ENCODE results near the gene SYT11.
"Not testable (repeated sequence)": the region's sequence is repeated elsewhere in the genome, so short reads cannot be mapped to it uniquely, and the experiment has no call there.

Gene SYT11

GRCh38 chr1:155900161-155900560 is 40.8 kb downstream of the SYT11 start:
- no peak for DNase-seq

GRCh38 chr1:155904261-155904660 is 44.9 kb downstream of the SYT11 start:
- DNase-seq = no peak

GRCh38 chr1:155909894-155910293 is 50.5 kb downstream of the SYT11 start:
- no peak for DNase-seq

- DNase-seq = no peak
Observed at GRCh38 chr1:155910621-155911121, 51.3 kb downstream of the SYT11 start.

GRCh38 chr1:155911156-155912055 is 52.0 kb downstream of the SYT11 start, which contains the start of gene RIT1:
Gene RIT1, minus strand, starts transcription at chr1:155911349. Its CDS starts 588 bp downstream, at chr1:155910761.
- DNase-seq = peak; percentile 71

DNA sequence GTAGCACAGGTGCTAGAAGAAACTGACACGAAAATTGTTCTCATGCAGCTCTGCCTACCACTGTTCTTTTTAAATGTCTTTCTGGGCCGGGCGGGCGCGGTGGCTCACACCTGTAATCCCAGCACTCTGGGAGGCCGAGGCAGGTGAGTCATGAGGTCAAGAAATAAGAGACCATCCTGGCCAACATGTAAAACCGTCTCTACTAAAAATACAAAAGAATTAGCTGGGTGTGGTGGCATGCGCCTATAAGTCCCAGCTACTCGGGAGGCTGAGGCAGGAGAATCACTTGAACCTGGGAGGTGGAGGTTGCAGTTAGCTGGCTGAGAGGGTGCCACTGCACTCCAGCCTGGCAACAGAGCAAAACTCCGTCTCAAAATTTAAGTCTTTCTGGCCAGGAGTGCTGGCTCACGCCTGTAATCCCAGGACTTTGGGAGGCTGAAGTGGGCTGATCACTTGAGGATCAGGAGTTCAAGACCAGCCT is 52.7 kb downstream of the SYT11 start:
- no peak for DNase-seq

DNA sequence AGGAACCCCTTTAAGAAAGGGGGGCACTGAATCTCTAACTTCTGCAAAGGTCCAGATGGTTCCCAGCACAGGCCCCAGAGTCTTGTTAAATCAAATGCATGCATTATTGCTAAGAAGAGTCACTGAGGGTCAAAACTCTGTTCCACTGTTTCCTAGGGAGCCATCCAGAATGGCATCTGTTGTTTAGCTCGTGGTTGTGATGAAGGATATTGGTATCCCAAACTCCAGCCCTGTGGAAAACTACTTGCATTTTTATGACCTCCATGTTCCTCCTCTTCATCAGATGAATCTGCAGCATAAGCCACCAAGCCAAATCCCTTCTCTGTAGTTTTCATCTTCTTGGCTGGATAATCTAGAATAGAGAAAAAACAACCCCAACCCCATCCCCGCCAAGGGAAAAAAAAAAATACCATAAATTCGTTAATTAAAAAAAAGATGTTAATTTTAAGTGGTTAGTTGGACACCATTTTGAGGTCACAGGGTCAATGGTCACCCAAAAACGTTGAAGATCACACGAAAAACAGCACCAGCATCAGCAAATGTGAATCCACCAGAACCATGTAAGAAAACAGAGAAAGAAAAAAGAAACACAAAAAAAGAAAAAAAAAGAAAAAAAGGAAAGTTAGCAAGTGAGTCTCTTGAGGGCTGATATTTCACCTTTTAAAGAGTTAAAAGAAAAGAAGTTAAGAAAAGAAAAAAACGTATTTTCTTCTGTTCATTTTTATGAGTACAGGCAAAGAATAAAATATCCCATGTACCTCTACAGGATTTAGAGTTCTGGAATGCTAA is 54.8 kb downstream of the SYT11 start:
- no peak for DNase-seq

GRCh38 chr1:155918660-155919059 is 59.3 kb downstream of the SYT11 start:
- DNase-seq = no peak

GRCh38 chr1:155919801-155920200 is 60.4 kb downstream of the SYT11 start:
- DNase-seq = no peak

- DNase-seq = no peak
Observed at GRCh38 chr1:155920717-155921116, 61.4 kb downstream of the SYT11 start.

- no peak for DNase-seq
Observed at GRCh38 chr1:155925506-155925905, 66.1 kb downstream of the SYT11 start.

DNA sequence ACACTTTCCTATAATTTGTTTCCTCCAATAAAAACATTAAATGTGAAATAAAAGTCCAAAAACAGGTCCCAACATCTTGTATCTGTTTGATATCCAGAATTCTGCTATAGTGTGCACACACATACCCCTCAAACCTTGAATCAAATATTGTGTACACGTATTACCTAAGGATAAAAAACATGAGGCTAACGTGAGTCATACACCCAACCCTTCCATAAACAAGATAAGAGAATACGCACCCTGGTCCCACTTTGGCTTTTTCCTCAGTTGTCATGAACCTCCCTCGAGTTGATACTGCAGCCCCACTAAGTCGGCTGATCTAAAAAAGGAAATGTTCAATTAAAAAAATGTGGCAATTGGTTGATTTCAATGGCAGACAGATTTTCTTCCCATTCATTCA is 69.7 kb downstream of the SYT11 start:
- DNase-seq = no peak

GRCh38 chr1:155930725-155931124 is 71.4 kb downstream of the SYT11 start:
- DNase-seq = not testable (repeated sequence)

DNA sequence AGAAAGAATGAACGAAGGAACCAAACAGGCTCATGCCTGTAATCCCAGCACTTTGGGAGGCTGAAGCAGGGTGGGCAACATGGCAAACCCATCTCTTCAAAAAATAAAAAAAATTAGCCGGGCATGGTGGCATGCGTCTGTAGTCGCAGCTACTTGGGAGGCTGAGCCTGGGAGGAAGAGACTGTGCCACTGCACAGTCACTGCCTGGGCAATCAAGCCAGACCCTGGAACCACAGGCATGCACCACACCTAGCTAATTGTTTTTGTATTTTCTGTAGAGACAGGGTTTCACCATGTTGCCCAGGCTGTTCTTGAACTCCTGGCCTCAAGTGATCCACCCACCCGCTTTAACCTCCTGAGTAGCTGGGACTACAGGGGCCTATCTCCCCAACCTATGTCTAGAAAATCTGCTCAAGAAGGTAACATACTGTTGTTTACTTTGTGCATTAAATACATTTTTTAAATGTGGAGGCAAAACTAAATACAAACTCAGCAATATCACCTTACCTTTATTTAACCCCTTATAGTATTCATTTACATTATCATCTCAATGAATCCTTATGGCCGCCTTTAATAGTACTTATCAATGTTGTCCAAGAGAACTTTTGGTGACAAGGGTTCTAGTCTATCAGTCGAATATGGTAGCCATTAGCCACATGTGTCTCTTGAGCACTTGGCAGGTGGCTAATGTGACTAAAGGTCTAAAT is 72.1 kb downstream of the SYT11 start:
- no peak for DNase-seq

DNA sequence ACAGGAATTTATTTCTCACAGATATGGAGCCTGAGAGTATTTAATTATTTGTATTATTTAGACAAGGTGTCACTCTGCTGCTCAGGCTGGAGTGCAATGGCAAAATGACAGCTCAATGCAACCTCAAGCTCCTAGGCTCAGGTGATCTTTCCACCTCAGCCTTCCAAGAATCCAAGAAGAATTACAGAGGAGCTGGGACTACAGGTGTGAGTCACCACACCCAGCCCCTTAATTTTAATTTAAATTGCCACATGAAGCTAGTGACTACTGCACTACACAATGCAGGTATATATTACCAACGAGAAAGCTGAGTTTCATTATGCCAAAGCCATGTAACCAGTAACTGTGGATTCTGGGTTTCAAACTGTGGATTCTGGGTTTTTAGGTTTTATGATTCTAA is 72.7 kb downstream of the SYT11 start:
- DNase-seq = no peak

DNA sequence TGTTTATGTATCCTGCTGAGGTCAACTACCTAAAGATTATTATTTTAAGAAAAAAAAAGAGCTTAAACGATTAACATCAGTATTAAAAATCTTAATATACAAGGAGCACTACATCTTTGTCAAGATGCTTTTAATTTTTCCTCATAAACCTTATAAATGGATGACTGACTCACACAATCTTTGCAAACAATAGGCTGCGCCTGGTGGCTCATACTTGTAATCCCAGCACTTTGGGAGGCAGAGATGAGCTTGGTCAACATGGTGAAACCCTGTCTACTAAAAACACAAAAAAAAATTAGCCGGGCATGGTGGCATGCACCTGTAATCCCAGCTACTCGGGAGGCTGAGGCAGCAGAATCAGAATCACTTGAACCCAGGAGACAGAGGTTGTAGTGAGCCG is 73.1 kb downstream of the SYT11 start:
- no peak for DNase-seq

- DNase-seq = no peak
Observed at GRCh38 chr1:155933591-155934096, 74.3 kb downstream of the SYT11 start.

GRCh38 chr1:155934097-155934935 is 74.9 kb downstream of the SYT11 start, which contains the start of gene KHDC4:
Gene KHDC4, minus strand, starts transcription at chr1:155934413. Its CDS starts 40 bp downstream, at chr1:155934373.
- peak; percentile 94 for DNase-seq
